SJCRH30 (cell line): ENCODE measurements around the gene CD320. TPM values are rescaled to one million over a fixed set of nuclear protein-coding genes. Genes with fewer than 3 reads are reported as not detected.
"Not testable (repeated sequence)": the region's sequence is repeated elsewhere in the genome, so short reads cannot be mapped to it uniquely, and the experiment has no call there.

ENCODE experiments used
- DNase-seq, 2 experiments: peaks; one replicate each; pipeline ENCODE4 v3.0.0-alpha.2; 2015 to 2020
- H3K27ac ChIP-seq: fragments of 250-450 bp; sonication (Bioruptor Pico); 2 replicates; pipeline ENCODE4 v1.5.1; 2020; ENCODE audit warnings: mild to moderate bottlenecking, moderate library complexity
- H3K27me3 ChIP-seq: fragments of 250-450 bp; sonication (Bioruptor Pico); 2 replicates; pipeline ENCODE4 v1.5.1; 2020; ENCODE audit warnings: mild to moderate bottlenecking, moderate library complexity
- H3K36me3 ChIP-seq: fragments of 250-450 bp; sonication (Bioruptor Pico); 2 replicates; pipeline ENCODE4 v1.5.1; 2020; ENCODE audit warnings: mild to moderate bottlenecking, moderate library complexity
- H3K4me1 ChIP-seq: fragments of 250-450 bp; sonication (Bioruptor Pico); 2 replicates; pipeline ENCODE4 v1.5.1; 2020; ENCODE audit warnings: mild to moderate bottlenecking, moderate library complexity
- H3K4me3 ChIP-seq: fragments of 250-450 bp; sonication (Bioruptor Pico); 2 replicates; pipeline ENCODE4 v1.5.1; 2020; ENCODE audit warnings: mild to moderate bottlenecking, moderate library complexity
- H3K9me3 ChIP-seq: fragments of 250-450 bp; sonication (Bioruptor Pico); replicated peaks from 2 replicates; pipeline ENCODE4 v1.5.1; 2020; ENCODE audit warnings: mild to moderate bottlenecking, moderate library complexity
- total RNA-seq: library from RNA; depleted of rRNA; stranded (reverse); fragments of >200 nt; shearing (Covaris generic); gene quantifications from 2 replicates; pipeline ENCODE4 v1.2.3, GENCODE V29; 2014

The CD320 gene
- total RNA-seq, 1 experiment from 2014 or later, result 44.2 TPM

- Histone ChIP-seq H3K36me3 (peaks cover 21% of the 10 kb centered on the region), H3K27me3 (no peaks in the 10 kb centered on the region), H3K27ac (peak overlapping the region; percentile 77), H3K4me1 (peaks cover 5% of the 10 kb centered on the region; the same call in 1 of the 2 replicates), H3K4me3 (peak overlapping the region; percentile 85), H3K9me3 (no peaks in the 10 kb centered on the region)
- DNase-seq, result no peak
Observed at GRCh38 chr19:8321986-8322637, 14.0 kb upstream of the CD320 start.

GRCh38 chr19:8321067-8321985 is 13.2 kb upstream of the CD320 start, which contains the start of the genes NDUFA7 and RPS28:
NDUFA7 (minus strand) TSS chr19:8321375; CDS start chr19:8321358, 17 bp downstream.
RPS28 (plus strand) TSS chr19:8321496; CDS start chr19:8321531, 35 bp downstream.
- peaks cover 21% of the 10 kb centered on the region for H3K36me3 ChIP-seq
- peaks cover 5% of the 10 kb centered on the region; the same call in 1 of the 2 replicates for H3K4me1 ChIP-seq
- H3K4me3 ChIP-seq, result peak within 1 kb of the TSS; percentile 85
- peak; percentile 94 to 96 for DNase-seq
- no peaks in the 10 kb centered on the region for H3K27me3 ChIP-seq
- H3K9me3 ChIP-seq, result no peaks in the 10 kb centered on the region
- H3K27ac ChIP-seq, result peak within 1 kb of the TSS; percentile 77

- Histone ChIP-seq H3K4me1 (peaks cover 5% of the 10 kb centered on the region; the same call in 1 of the 2 replicates), H3K4me3 (peak overlapping the region; percentile 85), H3K27ac (peak overlapping the region; percentile 77), H3K27me3 (no peaks in the 10 kb centered on the region), H3K9me3 (no peaks in the 10 kb centered on the region), H3K36me3 (peaks cover 21% of the 10 kb centered on the region)
- DNase-seq, result no peak
Observed at GRCh38 chr19:8320564-8321066, 12.5 kb upstream of the CD320 start.

GRCh38 chr19:8319807-8320520 is 11.8 kb upstream of the CD320 start:
- no peak for DNase-seq
- H3K36me3 ChIP-seq, result peaks cover 21% of the 10 kb centered on the region
- H3K27me3 ChIP-seq, result no peaks in the 10 kb centered on the region
- H3K4me1 ChIP-seq, result peaks cover 5% of the 10 kb centered on the region; the same call in 1 of the 2 replicates
- peak overlapping the region; percentile 85 for H3K4me3 ChIP-seq
- no peak overlapping the region for H3K27ac ChIP-seq
- no peaks in the 10 kb centered on the region for H3K9me3 ChIP-seq

- not testable (repeated sequence) for H3K9me3 ChIP-seq, H3K4me1 ChIP-seq, H3K27ac ChIP-seq, H3K27me3 ChIP-seq, DNase-seq, H3K4me3 ChIP-seq
- peaks cover 15% of the 10 kb centered on the region for H3K36me3 ChIP-seq
Observed at GRCh38 chr19:8318835-8319234, 10.7 kb upstream of the CD320 start.

GRCh38 chr19:8316351-8317125 is 8.4 kb upstream of the CD320 start:
- H3K4me1 ChIP-seq, result peaks cover 5% of the 10 kb centered on the region; the same call in 1 of the 2 replicates
- H3K9me3 ChIP-seq, result no peaks in the 10 kb centered on the region
- H3K27me3 ChIP-seq, result no peaks in the 10 kb centered on the region
- DNase-seq, result no peak
- H3K27ac ChIP-seq, result no peak overlapping the region
- H3K36me3 ChIP-seq, result no peaks in the 10 kb centered on the region
- no peak overlapping the region for H3K4me3 ChIP-seq

- H3K27me3 ChIP-seq, H3K9me3 ChIP-seq, H3K27ac ChIP-seq, H3K36me3 ChIP-seq, DNase-seq, H3K4me1 ChIP-seq, H3K4me3 ChIP-seq: not testable (repeated sequence)
Observed at GRCh38 chr19:8314981-8315640, 7.0 kb upstream of the CD320 start.

GRCh38 chr19:8311461-8312260 is 3.5 kb upstream of the CD320 start:
- H3K9me3 ChIP-seq, result no peaks in the 10 kb centered on the region
- H3K36me3 ChIP-seq, result peaks cover 3% of the 10 kb centered on the region; the same call in 1 of the 2 replicates
- H3K27me3 ChIP-seq, result no peaks in the 10 kb centered on the region
- DNase-seq, result no peak
- H3K4me3 ChIP-seq, result no peak overlapping the region
- no peaks in the 10 kb centered on the region for H3K4me1 ChIP-seq
- H3K27ac ChIP-seq, result no peak overlapping the region

- peaks cover 3% of the 10 kb centered on the region; the same call in 1 of the 2 replicates for H3K36me3 ChIP-seq
- H3K4me3 ChIP-seq, result no peak overlapping the region
- DNase-seq, result no peak
- no peaks in the 10 kb centered on the region for H3K27me3 ChIP-seq
- no peak overlapping the region for H3K27ac ChIP-seq
- H3K9me3 ChIP-seq, result no peaks in the 10 kb centered on the region
- H3K4me1 ChIP-seq, result no peaks in the 10 kb centered on the region
Observed at GRCh38 chr19:8310342-8311055, 2.3 kb upstream of the CD320 start.

- Histone ChIP-seq H3K9me3 (no peaks in the 10 kb centered on the region), H3K27me3 (no peaks in the 10 kb centered on the region), H3K4me1 (peaks cover 3% of the 10 kb centered on the region; the same call in 1 of the 2 replicates), H3K36me3 (peaks cover 3% of the 10 kb centered on the region; the same call in 1 of the 2 replicates), H3K27ac (no peak overlapping the region), H3K4me3 (no peak overlapping the region; the same call in 1 of the 2 replicates)
- DNase-seq, result peak in 1 of 2 experiments; percentile 0
Observed at GRCh38 chr19:8308891-8309291, 733 bp upstream of the CD320 start.

GRCh38 chr19:8307400-8307964 is 676 bp downstream of the CD320 start:
- peak overlapping the region; percentile 78 for H3K27ac ChIP-seq
- H3K4me1 ChIP-seq, result peaks cover 6% of the 10 kb centered on the region; the same call in 1 of the 2 replicates
- H3K36me3 ChIP-seq, result peaks cover 3% of the 10 kb centered on the region; the same call in 1 of the 2 replicates
- H3K27me3 ChIP-seq, result no peaks in the 10 kb centered on the region
- peak in 1 of 2 experiments; percentile 40 for DNase-seq
- no peaks in the 10 kb centered on the region for H3K9me3 ChIP-seq
- peak overlapping the region; percentile 72 for H3K4me3 ChIP-seq
